ENCODE data around the gene ELF5. TPM values are rescaled to one million over a fixed set of nuclear protein-coding genes. Genes with fewer than 3 reads are reported as not detected.

The ELF5 gene
- total RNA-seq, 4 donors from 2014 or later = not detected

Other genes with a start within 250 kb of the ELF5 start
- 1 to 10 TPM; 3.4 to 6.2 (median 4.2) TPM for gene ABTB2, start 155.8 kb downstream of the ELF5 start, total RNA-seq
- gene CAT, start 74.9 kb downstream of the ELF5 start, total RNA-seq = 100 to 1,000 TPM; 228 to 429 (median 293) TPM
- gene EHF, start 107.3 kb upstream of the ELF5 start, total RNA-seq = under 1 TPM in 1 of 4 donors, not detected in 3; 0.38 TPM

Measured in omental fat pad (tissue), 4 donors.